ENCODE data around the gene ARMC3. TPM values are rescaled to one million over a fixed set of nuclear protein-coding genes. Genes with fewer than 3 reads are reported as not detected.
"Not testable (repeated sequence)": the region's sequence is repeated elsewhere in the genome, so short reads cannot be mapped to it uniquely, and the experiment has no call there.

ARMC3 gene
- polyA plus RNA-seq, 1 donor from 2014 or later, result 0.22 TPM

DNA sequence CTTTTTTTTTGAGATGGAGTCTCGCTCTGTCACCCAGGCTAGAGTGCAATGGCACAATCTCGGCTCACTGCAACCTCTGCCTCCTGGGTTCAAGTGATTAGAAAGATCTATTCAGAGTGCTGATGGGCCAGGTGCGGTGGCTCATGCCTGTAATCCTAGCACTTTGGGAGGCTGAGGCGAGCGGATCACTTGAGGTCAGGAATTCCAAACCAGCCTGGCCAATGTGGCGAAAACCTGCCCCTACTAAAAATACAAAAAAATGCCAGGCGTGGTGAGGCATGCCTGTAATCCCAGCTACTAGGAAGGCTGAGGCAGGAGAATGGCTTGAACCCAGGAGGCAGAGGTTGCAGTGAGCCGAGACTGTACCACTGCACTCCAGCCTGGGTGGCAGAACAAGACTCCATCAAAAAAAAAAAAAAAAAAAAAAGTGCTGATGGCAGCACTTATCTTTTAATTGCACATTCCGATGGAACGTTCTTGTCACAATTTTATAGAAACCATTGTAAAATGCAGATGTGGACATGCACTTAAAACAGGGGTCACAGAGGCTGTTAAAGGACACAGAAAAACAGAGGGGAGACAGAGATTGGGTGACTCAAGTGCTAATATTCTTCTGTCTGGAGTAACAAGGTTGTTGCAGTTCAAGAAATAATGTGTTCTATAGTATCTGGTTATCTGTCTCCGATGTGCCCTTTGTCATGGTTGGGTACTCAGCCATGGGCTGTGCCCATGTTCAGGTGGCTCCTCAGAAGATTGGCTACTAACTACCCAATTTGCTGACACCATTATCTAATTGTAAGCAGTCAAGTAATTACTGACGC is 142.4 kb downstream of the ARMC3 start:
- not testable (repeated sequence) for H3K4me3 ChIP-seq (ENCODE audit: low read length); H4K20me1 ChIP-seq (ENCODE audit: insufficient read depth); H3K36me3 ChIP-seq (ENCODE audit: insufficient read depth, low read length); H3K79me2 ChIP-seq (replicated peaks; ENCODE audit: insufficient read depth, low read length); H3K9me2 ChIP-seq (ENCODE audit: insufficient read depth, low read length); H2AFZ ChIP-seq (ENCODE audit: low read depth, low read length); H3K27ac ChIP-seq (ENCODE audit: low read length); H3F3A ChIP-seq (ENCODE audit: insufficient read depth, low read length, poor library complexity, severe bottlenecking); H3K27me3 ChIP-seq (ENCODE audit: insufficient read depth, low read depth, low read length); H3K9ac ChIP-seq (ENCODE audit: low read length); H3K9me3 ChIP-seq (ENCODE audit: low read length); H3K4me2 ChIP-seq (ENCODE audit: low read length)

- Histone ChIP-seq H4K20me1 (ENCODE audit: insufficient read depth) (no peaks in the 10 kb centered on the region), H3K36me3 (ENCODE audit: insufficient read depth, low read length) (no peaks in the 10 kb centered on the region), H3K4me2 (ENCODE audit: low read length) (no peak overlapping the region), H2AFZ (ENCODE audit: low read depth, low read length) (no peak overlapping the region), H3K9me3 (ENCODE audit: low read length) (no peaks in the 10 kb centered on the region), H3F3A (ENCODE audit: insufficient read depth, low read length, poor library complexity, severe bottlenecking) (no peaks in the 10 kb centered on the region), H3K9ac (ENCODE audit: low read length) (no peak overlapping the region), H3K79me2 (replicated peaks; ENCODE audit: insufficient read depth, low read length) (no peaks in the 10 kb centered on the region), H3K27ac (ENCODE audit: low read length) (no peak overlapping the region), H3K27me3 (ENCODE audit: insufficient read depth, low read depth, low read length) (no peaks in the 10 kb centered on the region), H3K4me3 (ENCODE audit: low read length) (no peak overlapping the region), H3K9me2 (ENCODE audit: insufficient read depth, low read length) (no peaks in the 10 kb centered on the region)
- TF ChIP-seq POLR2AphosphoS5 (IDR thresholded peaks at IDR 0.05) (no peak), EZH2 (IDR thresholded peaks at IDR 0.05; ENCODE audit: borderline replicate concordance, insufficient read depth, low read length, poor library complexity, severe bottlenecking) (no peak)
Observed at GRCh38 chr10:23070913-23071218, 143.0 kb downstream of the ARMC3 start.

GRCh38 chr10:23072593-23072992 is 144.7 kb downstream of the ARMC3 start:
- H3K4me2 ChIP-seq (ENCODE audit: low read length); H2AFZ ChIP-seq (ENCODE audit: low read depth, low read length); H3K27ac ChIP-seq (ENCODE audit: low read length): not testable (repeated sequence)

DNA sequence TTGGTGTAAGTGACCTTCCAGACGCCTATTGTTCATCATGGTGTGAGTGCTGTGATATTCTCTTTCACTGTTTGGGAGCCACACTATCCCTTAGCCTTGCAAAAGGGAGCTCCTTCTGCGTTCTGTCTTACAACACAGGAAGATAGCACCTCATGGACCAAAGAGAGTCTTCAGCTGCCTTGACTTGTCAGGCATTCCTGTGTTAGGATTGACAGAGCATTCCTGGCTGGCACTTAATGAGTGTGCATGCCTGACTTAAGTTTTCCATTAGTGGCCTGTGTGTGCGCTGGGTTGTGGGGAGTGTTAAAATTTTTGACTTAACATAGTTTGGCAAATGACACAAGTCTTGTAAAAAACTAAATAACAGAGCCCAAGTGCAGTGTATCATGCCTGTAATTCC is 145.7 kb downstream of the ARMC3 start:
- H3K9me2 ChIP-seq (ENCODE audit: insufficient read depth, low read length), result no peaks in the 10 kb centered on the region
- no peak overlapping the region for H2AFZ ChIP-seq (ENCODE audit: low read depth, low read length)
- no peaks in the 10 kb centered on the region for H3K27me3 ChIP-seq (ENCODE audit: insufficient read depth, low read depth, low read length)
- H4K20me1 ChIP-seq (ENCODE audit: insufficient read depth), result no peaks in the 10 kb centered on the region
- no peaks in the 10 kb centered on the region for H3K36me3 ChIP-seq (ENCODE audit: insufficient read depth, low read length)
- H3K4me2 ChIP-seq (ENCODE audit: low read length), result no peak overlapping the region
- no peaks in the 10 kb centered on the region for H3K79me2 ChIP-seq (replicated peaks; ENCODE audit: insufficient read depth, low read length)
- TF ChIP-seq TAF1 (IDR thresholded peaks at IDR 0.05; ENCODE audit: low read depth) (no peak), EP300 (conservative IDR thresholded peaks at IDR 0.05; ENCODE audit: poor library complexity, severe bottlenecking) (no peak), RAD21 (conservative IDR thresholded peaks at IDR 0.05) (no peak), POLR2AphosphoS5 (IDR thresholded peaks at IDR 0.05) (no peak), EZH2 (IDR thresholded peaks at IDR 0.05; ENCODE audit: borderline replicate concordance, insufficient read depth, low read length, poor library complexity, severe bottlenecking) (no peak), CTCF (IDR thresholded peaks at IDR 0.05; ENCODE audit: poor library complexity, severe bottlenecking) (no peak), MXI1 (conservative IDR thresholded peaks at IDR 0.05; ENCODE audit: poor library complexity, severe bottlenecking) (no peak), SMC3 (conservative IDR thresholded peaks at IDR 0.05; ENCODE audit: poor library complexity) (no peak)
- TF ChIP-seq, protein P1, sequence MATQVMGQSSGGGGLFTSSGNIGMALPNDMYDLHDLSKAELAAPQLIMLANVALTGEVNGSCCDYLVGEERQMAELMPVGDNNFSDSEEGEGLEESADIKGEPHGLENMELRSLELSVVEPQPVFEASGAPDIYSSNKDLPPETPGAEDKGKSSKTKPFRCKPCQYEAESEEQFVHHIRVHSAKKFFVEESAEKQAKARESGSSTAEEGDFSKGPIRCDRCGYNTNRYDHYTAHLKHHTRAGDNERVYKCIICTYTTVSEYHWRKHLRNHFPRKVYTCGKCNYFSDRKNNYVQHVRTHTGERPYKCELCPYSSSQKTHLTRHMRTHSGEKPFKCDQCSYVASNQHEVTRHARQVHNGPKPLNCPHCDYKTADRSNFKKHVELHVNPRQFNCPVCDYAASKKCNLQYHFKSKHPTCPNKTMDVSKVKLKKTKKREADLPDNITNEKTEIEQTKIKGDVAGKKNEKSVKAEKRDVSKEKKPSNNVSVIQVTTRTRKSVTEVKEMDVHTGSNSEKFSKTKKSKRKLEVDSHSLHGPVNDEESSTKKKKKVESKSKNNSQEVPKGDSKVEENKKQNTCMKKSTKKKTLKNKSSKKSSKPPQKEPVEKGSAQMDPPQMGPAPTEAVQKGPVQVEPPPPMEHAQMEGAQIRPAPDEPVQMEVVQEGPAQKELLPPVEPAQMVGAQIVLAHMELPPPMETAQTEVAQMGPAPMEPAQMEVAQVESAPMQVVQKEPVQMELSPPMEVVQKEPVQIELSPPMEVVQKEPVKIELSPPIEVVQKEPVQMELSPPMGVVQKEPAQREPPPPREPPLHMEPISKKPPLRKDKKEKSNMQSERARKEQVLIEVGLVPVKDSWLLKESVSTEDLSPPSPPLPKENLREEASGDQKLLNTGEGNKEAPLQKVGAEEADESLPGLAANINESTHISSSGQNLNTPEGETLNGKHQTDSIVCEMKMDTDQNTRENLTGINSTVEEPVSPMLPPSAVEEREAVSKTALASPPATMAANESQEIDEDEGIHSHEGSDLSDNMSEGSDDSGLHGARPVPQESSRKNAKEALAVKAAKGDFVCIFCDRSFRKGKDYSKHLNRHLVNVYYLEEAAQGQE (IDR thresholded peaks at IDR 0.05; ENCODE audit: borderline replicate concordance), result no peak
- H3K9me3 ChIP-seq (ENCODE audit: low read length), result no peaks in the 10 kb centered on the region
- H3K27ac ChIP-seq (ENCODE audit: low read length), result no peak overlapping the region
- no peak overlapping the region for H3K4me3 ChIP-seq (ENCODE audit: low read length)
- no peak overlapping the region for H3K9ac ChIP-seq (ENCODE audit: low read length)
- H3F3A ChIP-seq (ENCODE audit: insufficient read depth, low read length, poor library complexity, severe bottlenecking), result no peaks in the 10 kb centered on the region

More at GRCh38 chr10:23072593-23072992, 144.7 kb downstream of the ARMC3 start:
- H3K79me2 ChIP-seq (replicated peaks; ENCODE audit: insufficient read depth, low read length); H3K9me2 ChIP-seq (ENCODE audit: insufficient read depth, low read length); H3K9ac ChIP-seq (ENCODE audit: low read length); H3K4me3 ChIP-seq (ENCODE audit: low read length); H4K20me1 ChIP-seq (ENCODE audit: insufficient read depth); H3K27me3 ChIP-seq (ENCODE audit: insufficient read depth, low read depth, low read length); H3F3A ChIP-seq (ENCODE audit: insufficient read depth, low read length, poor library complexity, severe bottlenecking); H3K36me3 ChIP-seq (ENCODE audit: insufficient read depth, low read length); H3K9me3 ChIP-seq (ENCODE audit: low read length): not testable (repeated sequence)
